GM13977 (cell line): ENCODE results near the gene TEX10.

Experiments used
- DNase-seq: peaks from one replicate; pipeline ENCODE4 v3.0.0; 2012; ENCODE audit warnings: low spot score
- in situ Hi-C: fragments of 300-500 bp; cut with MboI; formaldehyde crosslinking; loops from one replicate; pipeline ENCODE4 v1.12.0; 2022; ENCODE audit warnings: low sequenced_read_pairs, low pct_unique_long_range_greater_than_20kb, mixed read lengths, inconsistent platforms; ENCODE audit not compliant: unreplicated experiment
- TF ChIP-seq, protein P1 (sequence below): IDR thresholded peaks from 2 replicates; pipeline ENCODE4 v1.5.1; 2012; ENCODE audit warnings: mild to moderate bottlenecking, control low read depth; ENCODE audit not compliant: insufficient read depth; ENCODE audit errors: extremely low read depth, missing control alignments

TEX10 gene

DNA sequence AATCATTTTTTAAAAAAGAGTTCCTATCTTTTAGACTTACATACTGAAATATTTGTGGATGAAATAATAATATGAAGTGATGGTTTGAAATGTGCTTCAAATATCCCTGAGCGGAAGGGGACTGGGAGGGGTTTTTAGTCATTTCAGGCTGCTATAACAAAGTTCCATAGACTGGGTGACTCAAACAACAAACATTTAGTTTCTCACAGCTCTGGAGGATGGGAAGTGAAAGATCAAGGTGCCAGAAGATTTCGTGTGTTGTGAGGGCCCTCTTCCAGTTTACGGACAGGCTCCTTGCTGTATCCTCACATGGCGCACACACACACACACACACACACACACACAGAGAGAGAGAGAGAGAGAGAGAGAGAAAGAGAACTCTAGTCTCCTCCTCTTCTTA lies 27.1 kb upstream of the TEX10 start:
- TF ChIP-seq, protein P1, sequence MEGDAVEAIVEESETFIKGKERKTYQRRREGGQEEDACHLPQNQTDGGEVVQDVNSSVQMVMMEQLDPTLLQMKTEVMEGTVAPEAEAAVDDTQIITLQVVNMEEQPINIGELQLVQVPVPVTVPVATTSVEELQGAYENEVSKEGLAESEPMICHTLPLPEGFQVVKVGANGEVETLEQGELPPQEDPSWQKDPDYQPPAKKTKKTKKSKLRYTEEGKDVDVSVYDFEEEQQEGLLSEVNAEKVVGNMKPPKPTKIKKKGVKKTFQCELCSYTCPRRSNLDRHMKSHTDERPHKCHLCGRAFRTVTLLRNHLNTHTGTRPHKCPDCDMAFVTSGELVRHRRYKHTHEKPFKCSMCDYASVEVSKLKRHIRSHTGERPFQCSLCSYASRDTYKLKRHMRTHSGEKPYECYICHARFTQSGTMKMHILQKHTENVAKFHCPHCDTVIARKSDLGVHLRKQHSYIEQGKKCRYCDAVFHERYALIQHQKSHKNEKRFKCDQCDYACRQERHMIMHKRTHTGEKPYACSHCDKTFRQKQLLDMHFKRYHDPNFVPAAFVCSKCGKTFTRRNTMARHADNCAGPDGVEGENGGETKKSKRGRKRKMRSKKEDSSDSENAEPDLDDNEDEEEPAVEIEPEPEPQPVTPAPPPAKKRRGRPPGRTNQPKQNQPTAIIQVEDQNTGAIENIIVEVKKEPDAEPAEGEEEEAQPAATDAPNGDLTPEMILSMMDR = no peak
- no peak for DNase-seq
- in situ Hi-C loops = no loop called here

DNA sequence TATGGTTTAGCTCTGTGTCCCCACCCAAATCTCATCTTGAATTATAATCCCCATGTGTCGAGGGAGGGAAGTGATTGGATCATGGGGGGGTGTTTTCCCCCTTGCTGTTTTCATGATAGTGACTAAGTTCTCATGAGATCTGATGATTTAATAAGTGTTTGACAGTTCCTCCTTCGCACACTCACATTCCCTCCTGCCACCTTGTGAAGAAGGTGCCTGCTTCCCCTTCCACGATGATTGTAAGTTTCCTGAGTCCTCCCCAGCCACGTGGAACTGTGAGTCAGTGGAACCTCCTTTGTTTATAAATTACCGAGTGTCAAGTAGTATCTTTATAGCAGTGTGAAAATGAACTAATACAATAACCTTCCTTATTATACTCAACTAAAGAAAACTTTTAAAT lies 24.3 kb upstream of the TEX10 start:
- TF ChIP-seq, protein P1 = no peak
- in situ Hi-C loops = no loop called here
- no peak for DNase-seq

DNA sequence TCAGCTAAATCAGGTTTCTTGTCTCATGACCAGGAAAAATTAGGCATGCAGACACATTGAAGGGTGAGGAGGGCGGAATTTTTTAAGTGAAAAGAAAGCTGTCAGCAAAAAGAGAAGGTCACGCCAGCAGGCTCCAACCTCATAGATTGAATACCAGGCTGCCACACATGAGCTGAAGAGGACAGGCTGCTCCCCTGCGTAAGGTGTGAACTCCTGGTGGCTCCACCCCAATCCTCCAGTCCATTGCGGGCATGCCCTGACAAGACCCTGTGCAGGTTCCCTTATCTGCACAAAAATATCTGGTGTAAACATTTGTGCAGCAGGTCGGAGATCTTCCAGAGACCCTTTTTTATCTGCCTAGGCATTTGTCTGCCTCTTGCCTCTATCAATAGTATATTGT lies 22.9 kb upstream of the TEX10 start:
- in situ Hi-C loops = no loop called here
- no peak for DNase-seq
- TF ChIP-seq, protein P1 = no peak

DNA sequence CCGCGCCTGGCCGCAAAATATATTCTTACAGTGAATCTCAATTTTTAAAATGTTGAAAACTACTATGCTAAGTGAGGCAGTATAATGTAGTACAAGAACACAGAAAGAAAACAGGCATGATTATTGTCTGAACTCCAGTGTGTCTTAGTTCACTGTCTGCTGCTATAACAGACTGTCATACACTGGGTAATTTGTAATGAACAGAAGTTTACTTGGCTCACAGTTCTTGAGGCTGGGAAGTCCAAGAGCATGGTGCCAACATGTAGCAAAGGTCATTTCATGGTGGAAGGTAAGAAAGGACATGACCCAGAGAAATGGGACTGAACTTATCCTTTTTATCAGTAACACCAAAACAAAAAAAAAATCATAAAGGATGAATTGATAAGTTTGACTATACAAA lies 19.9 kb upstream of the TEX10 start:
- no peak for DNase-seq
- TF ChIP-seq, protein P1 = no peak
- in situ Hi-C loops = no loop called here

DNA sequence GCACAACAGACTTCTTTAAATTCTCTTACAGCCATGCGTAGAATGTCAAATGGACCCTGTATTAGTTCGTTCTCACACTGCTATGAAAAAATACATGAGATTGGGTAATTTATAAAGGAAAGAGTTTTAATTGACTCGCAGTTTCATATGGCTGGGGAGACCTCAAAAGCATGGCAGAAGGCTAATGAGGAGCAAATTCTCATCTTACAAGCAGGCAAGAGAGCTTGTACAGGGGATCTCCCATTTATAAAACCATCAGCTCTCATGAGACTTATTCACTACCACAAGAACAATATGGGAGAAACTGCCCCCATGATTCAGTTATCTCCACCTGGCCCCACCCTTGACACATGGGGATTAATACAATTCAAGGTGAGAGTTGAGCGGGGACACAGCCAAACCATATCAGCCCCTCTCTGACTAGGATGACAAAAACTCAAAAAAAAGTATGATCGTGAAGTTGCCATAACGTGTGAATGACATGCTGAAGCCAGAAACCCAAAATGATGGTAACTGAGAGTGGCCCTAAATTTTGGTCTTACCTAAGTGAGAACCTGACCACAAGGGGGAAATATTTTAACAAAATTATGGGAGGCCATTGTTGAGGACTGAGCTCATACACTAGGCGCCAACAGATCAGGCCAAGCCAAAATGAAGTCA lies 17.5 kb upstream of the TEX10 start:
- no peak for DNase-seq
- in situ Hi-C loops = no loop called here
- TF ChIP-seq, protein P1 = no peak

DNA sequence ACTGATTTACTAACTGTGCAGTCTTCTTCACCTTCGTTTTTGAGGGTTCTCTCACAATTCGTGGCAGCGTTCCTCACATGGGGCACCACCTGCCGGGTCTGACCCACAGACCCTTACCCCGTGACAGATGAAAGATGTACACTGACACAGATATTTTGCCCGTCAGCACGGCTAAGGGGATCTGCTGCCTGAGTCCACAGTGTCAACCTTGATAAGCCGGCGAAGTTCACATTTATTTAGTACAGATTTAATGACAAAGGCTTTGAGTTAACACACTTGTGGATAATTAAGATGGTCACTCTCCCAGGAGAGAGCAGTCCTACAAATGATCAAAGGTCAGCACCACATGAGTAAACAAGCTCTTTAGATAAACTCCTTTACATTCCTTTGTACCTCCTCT lies 15.9 kb upstream of the TEX10 start:
- in situ Hi-C loops = no loop called here
- TF ChIP-seq, protein P1 = no peak
- no peak for DNase-seq
